Adrenal gland (tissue), 12 donors: ENCODE data around the gene PTTG1IP. TPM values are rescaled to one million over a fixed set of nuclear protein-coding genes. Genes with fewer than 3 reads are reported as not detected.

Experiments used
- DNase-seq, 7 donors: peaks; one replicate each; pipeline ENCODE4 v3.0.0-alpha.2; 2019 to 2020
- H3K27ac ChIP-seq, 5 donors: fragments of 200-600 bp; sonication (generic) in 4 of 5; 1 replicate in 3 of 5; 2 replicates in 2 of 5; pipeline versions ENCODE4 v1.5.1 to v1.8.0; 2016 to 2020; ENCODE audit warnings: mild to moderate bottlenecking in 1 of 5
- H3K27me3 ChIP-seq: fragments of 200-600 bp; 2 replicates; pipeline ENCODE4 v1.8.0; 2021
- H3K36me3 ChIP-seq, 2 donors: fragments of 200-600 bp; replicated peaks in 1 of 2; 1 replicate in 1 of 2; 2 replicates in 1 of 2; pipeline versions ENCODE4 v1.5.1 to v1.8.0; 2018 to 2022
- H3K4me1 ChIP-seq, 2 donors: fragments of 200-600 bp; replicated peaks in 1 of 2; 1 replicate in 1 of 2; 2 replicates in 1 of 2; pipeline versions ENCODE4 v1.5.1 to v1.8.0; 2018 to 2021
- H3K4me3 ChIP-seq, 4 donors: fragments of 200-600 bp; sonication (generic) in 3 of 4; one replicate each; pipeline ENCODE4 v1.5.1; 2016 to 2018
- H3K9me3 ChIP-seq, 3 donors: fragments of 200-600 bp; sonication (generic) in 1 of 3; replicated peaks in 1 of 3; 1 replicate in 2 of 3; 2 replicates in 1 of 3; pipeline versions ENCODE4 v1.5.1 to v1.8.0; 2016 to 2021
- POLR2A ChIP-seq, 2 donors: fragments of 450-650 bp; IDR thresholded peaks; one replicate each; pipeline ENCODE4 v1.6.1; 2017; ENCODE audit warnings: antibody characterized with exemption in 2 of 2, mild to moderate bottlenecking in 2 of 2, moderate library complexity in 1 of 2
- WGBS, 4 donors: extraction: QIAGEN DNeasy Blood & Tissue Kit in 2 of 4; methylation state at CpG; one replicate each; pipeline versions ENCODE4 v1.1.5 to v1.1.7; 2013 to 2017; 5-methylcytosine and 5-hydroxymethylcytosine counted together
- intact Hi-C, 2 donors: fragments of 100-400 bp; cut with DNase I; formaldehyde crosslinking; loops; one replicate each; pipeline versions ENCODE4 v1.14.1 to v1.15.0; 2022 to 2023
- polyA plus RNA-seq, 3 donors: library from polyadenylated mRNA; stranded (reverse); fragments of 200-250 nt in 2 of 3; fragments of 350-450 nt in 1 of 3; fragmentation: Illumina TruSeq in 1 of 3; extraction: RNeasy Lipid Tissue Mini Kit (QIAGEN cat#74804) in 1 of 3; gene quantifications; one replicate each; pipeline ENCODE4 v1.2.3, GENCODE V29; 2013 to 2014
- total RNA-seq, 9 donors: library from RNA; depleted of rRNA in 4 of 9; stranded (reverse); fragments of >200 nt in 4 of 9; fragments of 120-200 nt in 1 of 9; fragmentation: NEBNext Ultra II Directional in 1 of 9; extraction: Animal tissue kit (Norgen Biotek cat#: 25700) in 1 of 9; gene quantifications; one replicate each; pipeline versions ENCODE4 v1.1.0 to v1.2.4, GENCODE V29; 2013 to 2023
- TF ChIP-seq, protein P1 (sequence below), 6 experiments: fragments of 450-650 bp in 4 of 6; fragments of 200-600 bp in 2 of 6; sonication (generic) in 1 of 6; IDR thresholded peaks; 1 replicate in 5 of 6; 2 replicates in 1 of 6; pipeline versions ENCODE4 v1.5.1 to v1.8.0; 2016 to 2021; ENCODE audit warnings: antibody characterized with exemption in 6 of 6, mild to moderate bottlenecking in 2 of 6, moderate library complexity in 1 of 6
- donor health status: healthy with polysubstance abuse.
- donor health status: Bipolar disorder and iron deficiency.
- donor health status: DM: yes; HTN: yes; CAD: no.
- donor health status: DM: no; HTN: no; CAD: no.
- donor health status: DM: no; HTN: no; CAD: no.
- donor health status: DM: yes; HTN: yes; CAD: no.

Gene PTTG1IP
- total and polyA plus RNA-seq, 12 donors = 110 to 467 (median 215) TPM

DNA sequence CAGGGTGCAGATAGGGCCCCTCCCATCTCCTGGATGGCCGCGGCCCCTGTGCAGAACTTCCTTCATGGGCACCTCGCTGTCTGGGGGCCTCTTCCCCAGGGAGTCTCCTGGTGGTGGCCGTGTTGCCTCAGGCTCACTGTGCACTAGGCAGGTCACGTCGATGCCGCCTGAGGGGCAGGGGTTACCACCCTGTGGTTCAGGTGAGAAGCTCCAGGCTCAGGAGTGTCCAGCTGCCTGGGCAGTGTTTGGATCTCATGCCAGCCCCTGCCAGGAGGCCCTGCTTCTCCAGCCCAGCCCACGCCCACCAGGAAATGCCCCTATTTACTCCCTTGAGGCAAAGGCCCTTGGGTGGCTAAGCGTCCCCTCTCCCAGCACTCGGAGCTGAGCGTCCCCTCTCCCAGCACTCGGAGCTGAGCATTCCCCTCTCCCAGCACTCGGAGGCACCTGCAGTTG lies 45.1 kb upstream of the PTTG1IP start:
- Histone ChIP-seq H3K36me3 (no peaks in the 10 kb centered on the region), H3K27ac (no peak overlapping the region), H3K9me3 (no peaks in the 10 kb centered on the region), H3K4me1 (peaks cover 0 to 8% of the 10 kb centered on the region in 2 donors), H3K27me3 (peaks cover 19% of the 10 kb centered on the region), H3K4me3 (no peak overlapping the region)
- TF ChIP-seq POLR2A (IDR thresholded peaks at IDR 0.05) = no peak
- TF ChIP-seq, protein P1, sequence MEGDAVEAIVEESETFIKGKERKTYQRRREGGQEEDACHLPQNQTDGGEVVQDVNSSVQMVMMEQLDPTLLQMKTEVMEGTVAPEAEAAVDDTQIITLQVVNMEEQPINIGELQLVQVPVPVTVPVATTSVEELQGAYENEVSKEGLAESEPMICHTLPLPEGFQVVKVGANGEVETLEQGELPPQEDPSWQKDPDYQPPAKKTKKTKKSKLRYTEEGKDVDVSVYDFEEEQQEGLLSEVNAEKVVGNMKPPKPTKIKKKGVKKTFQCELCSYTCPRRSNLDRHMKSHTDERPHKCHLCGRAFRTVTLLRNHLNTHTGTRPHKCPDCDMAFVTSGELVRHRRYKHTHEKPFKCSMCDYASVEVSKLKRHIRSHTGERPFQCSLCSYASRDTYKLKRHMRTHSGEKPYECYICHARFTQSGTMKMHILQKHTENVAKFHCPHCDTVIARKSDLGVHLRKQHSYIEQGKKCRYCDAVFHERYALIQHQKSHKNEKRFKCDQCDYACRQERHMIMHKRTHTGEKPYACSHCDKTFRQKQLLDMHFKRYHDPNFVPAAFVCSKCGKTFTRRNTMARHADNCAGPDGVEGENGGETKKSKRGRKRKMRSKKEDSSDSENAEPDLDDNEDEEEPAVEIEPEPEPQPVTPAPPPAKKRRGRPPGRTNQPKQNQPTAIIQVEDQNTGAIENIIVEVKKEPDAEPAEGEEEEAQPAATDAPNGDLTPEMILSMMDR (IDR thresholded peaks at IDR 0.05) = no peak
- 12 to 71% (median 44%) methylated on average over 5 to 13 of the region's 13 CpGs for WGBS, 4 donors
- DNase-seq = no peak
- intact Hi-C loops = no loop called here

DNA sequence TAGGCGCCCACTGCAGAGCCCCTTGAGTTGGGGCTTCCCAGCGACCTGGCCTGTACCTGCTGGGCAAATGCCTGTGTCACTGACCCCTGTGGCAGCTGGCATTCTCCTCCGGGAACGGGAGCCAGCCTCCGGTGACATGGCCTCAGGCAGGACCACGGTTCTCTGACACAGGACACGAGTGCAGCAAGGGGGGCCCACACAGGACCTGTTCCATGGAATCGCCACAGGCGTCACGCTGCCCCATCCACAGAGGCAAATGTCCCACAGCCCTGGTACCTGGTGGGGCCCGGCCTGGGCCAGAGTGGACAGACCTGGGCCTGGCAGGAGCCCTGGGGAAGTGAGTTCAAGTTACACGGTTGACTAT lies 44.6 kb upstream of the PTTG1IP start:
- H3K27me3 ChIP-seq = peaks cover 19% of the 10 kb centered on the region
- TF ChIP-seq, protein P1 (IDR thresholded peaks at IDR 0.05) = no peak
- no peak for TF ChIP-seq POLR2A (IDR thresholded peaks at IDR 0.05)
- H3K9me3 ChIP-seq = no peaks in the 10 kb centered on the region
- no peaks in the 10 kb centered on the region for H3K36me3 ChIP-seq
- no peak for DNase-seq
- no peak overlapping the region for H3K27ac ChIP-seq
- peaks cover 0 to 10% of the 10 kb centered on the region in 2 donors for H3K4me1 ChIP-seq
- no peak overlapping the region for H3K4me3 ChIP-seq
- intact Hi-C loops = no loop called here
- WGBS, 4 donors = 50 to 72% (median 69%) methylated on average over 2 to 12 of the region's 12 CpGs

DNA sequence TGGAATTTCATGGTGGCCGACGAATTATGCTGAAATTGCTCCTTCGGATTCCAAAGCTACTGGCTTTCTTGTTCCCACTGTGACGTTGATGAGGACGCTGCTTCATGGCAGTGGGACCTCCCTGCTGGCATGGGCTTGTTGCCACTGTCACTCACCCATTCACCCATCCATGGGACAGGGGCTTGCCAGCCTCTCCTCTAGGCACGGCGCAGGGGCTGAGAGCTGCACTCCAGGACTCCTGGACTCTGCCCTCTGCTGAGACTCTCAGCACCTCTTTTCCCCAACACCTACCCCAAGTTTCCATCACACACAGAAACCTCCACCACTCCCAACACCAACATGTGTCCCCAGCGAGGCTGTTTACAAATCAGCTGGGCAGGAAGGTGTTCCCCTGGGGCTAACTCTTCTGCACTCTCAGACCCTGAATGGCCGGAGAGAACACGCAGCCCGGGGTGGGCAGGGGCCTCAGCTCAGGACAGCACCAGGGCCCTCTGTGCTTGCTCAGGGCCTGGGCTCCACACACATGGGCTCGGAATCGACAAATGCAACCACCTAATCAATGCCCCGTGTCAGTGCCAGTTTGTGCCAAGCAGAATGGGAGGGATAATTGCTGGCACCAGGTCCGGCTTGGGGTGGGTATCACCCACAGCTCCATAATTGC lies 44.1 kb upstream of the PTTG1IP start:
- intact Hi-C loops = no loop called here
- H3K27me3 ChIP-seq = peaks cover 19% of the 10 kb centered on the region
- H3K4me1 ChIP-seq = peaks cover 0 to 10% of the 10 kb centered on the region in 2 donors
- H3K27ac ChIP-seq = no peak overlapping the region
- no peak overlapping the region for H3K4me3 ChIP-seq
- no peaks in the 10 kb centered on the region for H3K36me3 ChIP-seq
- 65 to 84% (median 80%) methylated on average over 10 to 15 of the region's 15 CpGs for WGBS, 4 donors
- H3K9me3 ChIP-seq = no peaks in the 10 kb centered on the region
- DNase-seq = no peak
- TF ChIP-seq POLR2A (IDR thresholded peaks at IDR 0.05) = no peak
- TF ChIP-seq, protein P1 (IDR thresholded peaks at IDR 0.05) = no peak

DNA sequence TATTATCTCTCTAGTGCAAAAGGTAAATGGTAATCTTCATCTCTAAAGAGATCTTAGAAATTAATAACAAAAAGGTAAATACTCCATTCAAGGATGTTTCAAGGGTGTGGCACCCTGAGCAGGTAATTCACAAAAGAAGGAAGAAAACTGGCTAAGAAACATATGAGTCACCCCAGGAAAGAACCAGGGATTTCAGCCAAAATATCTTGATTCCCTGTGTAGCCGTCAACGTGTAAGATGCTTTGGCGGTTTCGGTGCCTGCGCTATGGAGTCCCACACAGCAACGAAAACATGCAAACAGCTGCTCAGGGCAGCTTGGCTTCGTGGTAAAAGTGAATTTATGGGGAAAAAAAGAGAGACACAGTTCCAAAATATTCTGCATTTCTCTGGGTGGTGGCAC lies 43.5 kb upstream of the PTTG1IP start:
- no peak overlapping the region for H3K4me3 ChIP-seq
- TF ChIP-seq, protein P1 (IDR thresholded peaks at IDR 0.05) = no peak
- TF ChIP-seq POLR2A (IDR thresholded peaks at IDR 0.05) = no peak
- 66 to 78% (median 66%) methylated on average over 7 of the region's 7 CpGs for WGBS, 4 donors
- H3K36me3 ChIP-seq = no peaks in the 10 kb centered on the region
- H3K4me1 ChIP-seq = peaks cover 0 to 13% of the 10 kb centered on the region in 2 donors
- intact Hi-C loops = no loop called here
- peaks cover 19% of the 10 kb centered on the region for H3K27me3 ChIP-seq
- no peak for DNase-seq
- H3K27ac ChIP-seq = no peak overlapping the region
- H3K9me3 ChIP-seq = no peaks in the 10 kb centered on the region
